ENCODE measurements around the gene SHROOM3. TPM values are rescaled to one million over a fixed set of nuclear protein-coding genes. Genes with fewer than 3 reads are reported as not detected.

Gene SHROOM3
- polyA plus RNA-seq, 1 donor = 34.3 TPM

- no peak for DNase-seq
Measured at GRCh38 chr4:76544725-76545124, 109.7 kb downstream of the SHROOM3 start.

- no peak for DNase-seq
Measured at GRCh38 chr4:76545226-76545884, 110.3 kb downstream of the SHROOM3 start.

DNA sequence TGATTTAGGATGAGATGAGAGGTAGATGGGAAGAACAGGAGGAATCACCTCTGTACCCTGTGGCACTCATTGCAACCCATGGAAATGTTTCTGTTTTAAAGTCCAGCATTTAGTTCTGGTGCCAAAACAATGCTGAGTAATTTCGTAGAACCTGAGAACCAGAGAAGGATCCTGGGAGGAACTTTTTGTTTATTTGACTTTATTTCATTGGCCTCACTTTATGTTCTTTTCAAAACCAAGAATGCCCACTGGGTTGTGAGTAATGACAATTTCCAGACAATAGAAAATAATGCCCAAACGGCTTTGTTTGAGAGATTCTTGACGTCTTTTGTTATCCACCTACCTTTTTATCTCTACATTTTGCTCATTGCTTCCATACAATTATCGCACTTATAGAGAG is 111.3 kb downstream of the SHROOM3 start:
- no peak for DNase-seq

- DNase-seq = no peak
Measured at GRCh38 chr4:76546759-76547742, 112.0 kb downstream of the SHROOM3 start.

GRCh38 chr4:76548704-76549103 is 113.7 kb downstream of the SHROOM3 start:
- DNase-seq = no peak

DNA sequence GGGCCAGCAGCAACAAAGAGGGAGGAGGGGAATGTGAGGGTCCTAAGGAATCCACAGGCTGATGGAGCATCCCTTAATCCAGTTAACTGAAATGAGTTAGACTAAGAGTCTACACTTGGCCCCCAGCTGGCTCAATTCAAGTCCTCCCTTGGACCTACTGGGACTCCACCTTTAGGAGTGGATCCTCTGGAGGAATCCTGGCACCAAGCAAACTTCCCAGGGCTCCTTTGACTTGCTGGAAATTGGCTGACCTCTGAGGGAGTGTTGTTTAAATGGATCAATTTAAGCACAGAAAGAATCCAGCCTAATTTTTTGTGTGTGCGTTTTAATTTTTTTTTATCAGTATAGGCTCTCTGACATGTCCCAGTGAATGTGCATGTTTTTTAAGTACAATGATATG is 114.7 kb downstream of the SHROOM3 start:
- no peak for DNase-seq

- DNase-seq = no peak
Measured at GRCh38 chr4:76550966-76551780, 116.1 kb downstream of the SHROOM3 start.

DNA sequence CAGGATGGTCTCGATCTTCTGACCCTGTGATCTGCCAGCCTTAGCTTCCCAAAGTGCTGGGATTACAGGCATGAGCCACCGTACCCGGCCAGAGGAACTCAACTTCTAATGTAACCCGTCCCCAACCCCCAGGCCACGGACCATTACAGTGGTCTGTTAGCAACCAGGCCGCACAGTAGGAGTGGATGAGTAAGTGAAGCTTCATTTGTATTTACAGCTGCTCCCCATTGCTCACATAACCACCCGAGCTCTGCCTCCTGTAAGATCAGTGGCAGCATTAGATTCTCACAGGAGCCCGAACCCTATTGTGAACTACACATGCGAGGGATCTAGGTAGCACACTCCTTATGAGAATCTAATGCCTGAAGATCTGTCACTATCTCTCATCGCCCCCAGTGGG is 119.6 kb downstream of the SHROOM3 start:
- DNase-seq = no peak

DNA sequence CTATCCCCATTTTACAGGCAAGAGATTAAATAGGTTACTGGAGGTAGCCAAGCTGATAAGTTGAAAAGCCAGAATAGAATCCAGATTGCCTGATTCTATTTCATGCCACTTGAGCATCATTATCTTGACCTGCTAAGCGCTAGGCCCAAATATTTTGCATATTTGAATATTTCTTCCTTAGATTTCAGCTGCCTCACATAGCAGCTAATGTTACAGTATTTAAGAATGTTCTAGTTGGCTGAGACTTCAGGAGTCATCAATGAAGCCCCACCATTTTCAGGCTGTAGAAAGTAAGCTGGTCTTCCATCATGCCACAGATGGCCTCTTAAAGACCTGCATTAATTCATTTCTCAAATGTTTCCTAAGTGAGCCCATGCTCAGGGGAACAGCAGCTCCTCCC is 121.4 kb downstream of the SHROOM3 start:
- DNase-seq = no peak

DNA sequence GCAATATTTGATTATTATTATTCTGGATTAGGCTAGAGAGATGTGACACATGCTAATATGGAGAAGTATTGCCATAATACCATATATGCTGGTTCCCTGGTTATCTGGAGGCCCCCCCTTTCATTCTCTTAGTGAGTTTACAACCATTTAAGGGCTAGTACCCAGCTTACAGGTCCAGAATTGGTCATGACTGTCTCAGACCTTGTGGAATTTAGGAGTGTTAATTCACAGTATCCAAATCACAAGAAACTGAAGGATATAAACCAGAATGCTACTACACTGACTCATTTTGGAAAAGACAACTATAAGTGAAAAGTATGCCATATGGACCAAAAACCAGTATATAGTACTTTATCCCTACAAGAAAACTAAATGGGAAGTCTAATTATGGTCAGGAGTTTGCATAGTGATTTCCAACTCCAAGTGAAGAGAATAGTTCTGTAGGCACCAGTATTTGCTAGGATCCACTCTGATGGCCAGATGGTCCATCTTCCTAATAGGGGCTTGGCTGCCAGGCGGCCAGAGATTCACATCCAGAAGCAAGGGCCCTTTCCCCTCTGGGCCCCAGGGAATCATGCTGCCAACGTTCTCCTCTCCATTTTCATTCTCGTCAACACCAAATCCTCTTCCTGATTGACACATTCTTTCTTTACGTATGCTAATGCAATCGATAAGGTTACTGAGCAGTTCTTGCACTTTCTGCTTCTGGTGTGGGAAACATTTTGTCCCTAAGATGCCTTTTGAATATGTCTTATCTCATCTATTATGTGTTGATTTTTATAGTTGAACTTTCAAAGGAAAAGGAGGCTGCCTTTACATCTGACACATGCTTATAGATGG is 123.6 kb downstream of the SHROOM3 start:
- no peak for DNase-seq

DNA sequence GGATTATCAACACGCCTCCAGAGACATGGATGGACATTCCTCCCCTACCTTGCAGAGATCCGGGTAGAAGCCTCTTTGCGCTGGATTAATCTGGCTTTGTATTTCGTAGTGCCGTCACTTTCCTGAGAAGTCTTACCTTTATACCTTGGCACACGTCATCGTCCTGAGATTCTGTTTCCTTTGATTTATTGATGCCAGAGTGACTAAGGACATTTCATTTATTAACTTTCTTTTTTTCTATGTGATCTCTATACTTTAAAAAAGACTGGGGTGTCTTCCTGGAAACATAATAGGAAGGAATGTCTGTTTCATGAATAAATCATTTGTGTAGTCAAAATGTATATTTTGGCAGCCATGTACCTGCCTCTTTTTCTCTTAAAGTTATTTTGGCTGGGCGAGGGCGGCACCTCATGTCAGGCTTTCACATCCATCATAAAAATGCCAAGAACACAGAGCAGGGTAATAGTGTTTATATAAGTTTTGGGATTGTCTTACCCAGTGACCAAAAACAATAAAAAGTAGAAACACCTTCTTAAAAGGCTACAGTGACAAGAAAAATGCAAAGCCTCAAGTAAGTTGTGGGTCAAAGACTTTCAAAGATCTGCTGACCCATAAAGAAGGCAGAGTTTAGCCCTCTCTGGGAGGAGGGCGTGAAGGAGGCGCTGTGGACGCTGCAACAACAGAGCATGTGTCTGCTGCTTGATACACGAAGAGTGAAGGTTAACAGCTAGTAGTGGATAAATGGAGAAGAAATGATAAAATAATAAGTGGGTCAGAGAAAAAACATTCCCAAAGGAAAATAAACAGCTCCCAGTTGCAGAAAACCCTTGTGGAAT is 124.4 kb downstream of the SHROOM3 start:
- DNase-seq = no peak

- no peak for DNase-seq
Measured at GRCh38 chr4:76562161-76562560, 127.1 kb downstream of the SHROOM3 start.

- DNase-seq = no peak
Measured at GRCh38 chr4:76562836-76563453, 127.9 kb downstream of the SHROOM3 start.

- DNase-seq = no peak
Measured at GRCh38 chr4:76563454-76564122, 128.6 kb downstream of the SHROOM3 start.

DNA sequence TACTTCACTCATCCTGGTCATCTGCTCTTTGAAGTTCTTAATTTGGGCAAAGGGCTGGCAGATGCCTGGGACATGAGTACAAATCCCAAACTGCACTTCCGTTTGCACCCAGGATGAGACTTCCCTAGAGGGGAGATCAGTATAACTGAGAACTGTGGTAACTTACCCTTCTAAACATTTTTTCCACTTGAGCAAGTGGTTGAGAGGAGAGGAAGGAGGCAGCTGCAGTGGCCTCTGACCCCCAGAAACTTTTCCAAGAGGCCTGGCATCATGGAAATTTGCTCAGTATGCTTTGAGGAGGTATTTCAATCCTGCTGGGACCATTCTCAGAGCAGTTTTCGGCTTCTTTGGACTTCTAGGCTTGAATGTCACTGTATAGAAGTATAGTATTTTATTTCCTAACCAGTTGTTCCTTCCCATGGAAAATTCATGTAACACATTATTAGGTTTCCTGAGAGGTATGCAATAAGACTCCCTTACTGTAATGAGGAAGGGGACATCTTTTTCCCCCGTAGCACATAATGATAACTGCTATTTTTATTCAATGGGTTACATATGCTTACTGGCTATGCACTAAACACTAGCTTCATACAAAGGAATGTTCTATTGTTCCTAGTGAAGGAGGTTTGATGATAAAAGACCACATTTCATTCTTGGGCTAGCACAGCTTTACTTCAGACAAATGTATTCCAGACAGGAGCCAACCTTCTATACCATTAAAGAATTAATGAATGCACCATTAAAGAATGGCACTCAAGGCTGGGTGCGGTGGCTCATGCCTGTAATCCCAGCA is 129.3 kb downstream of the SHROOM3 start:
- peak; percentile 49 for DNase-seq

DNA sequence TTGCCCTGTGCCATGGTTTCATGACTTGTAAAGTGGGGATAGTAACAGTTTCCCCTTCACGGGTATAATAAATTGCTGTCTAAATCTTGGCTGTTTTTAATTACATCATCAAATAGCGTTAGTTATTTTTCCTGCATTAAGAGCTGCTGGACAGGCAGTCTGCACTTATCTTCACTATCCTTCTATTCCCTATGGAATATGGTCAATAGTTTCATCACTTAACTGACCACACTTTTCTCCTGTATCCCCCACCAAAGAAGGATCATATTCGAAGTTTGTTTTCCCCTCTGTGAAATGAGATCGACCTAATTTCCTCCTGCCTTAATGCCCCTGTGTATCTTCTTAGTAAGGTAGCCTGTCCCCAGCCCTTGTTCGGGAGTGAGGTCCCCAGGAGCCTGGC is 133.2 kb downstream of the SHROOM3 start:
- no peak for DNase-seq

GRCh38 chr4:76569225-76569624 is 134.2 kb downstream of the SHROOM3 start:
- DNase-seq = no peak

DNA sequence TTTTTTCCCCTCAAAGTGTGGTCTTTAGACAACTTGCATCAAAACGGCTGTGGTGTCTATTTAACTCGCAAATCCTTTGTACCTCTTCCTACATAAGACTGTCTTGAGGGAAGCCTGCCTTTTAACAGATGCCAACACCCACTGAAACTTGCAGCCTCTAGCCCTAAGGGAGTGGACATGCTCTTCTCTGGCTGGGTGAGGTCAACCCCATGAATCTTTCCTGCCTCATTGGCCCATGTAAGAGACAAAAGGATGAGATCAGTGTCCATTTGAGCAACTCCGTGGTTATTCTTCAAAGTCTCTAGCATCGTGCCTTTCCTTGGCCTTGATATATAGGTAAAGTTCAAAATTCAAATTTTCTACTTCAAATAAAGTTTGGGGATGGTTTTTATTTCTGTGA is 134.7 kb downstream of the SHROOM3 start:
- no peak for DNase-seq
